B cell (primary cell): Measurements from ENCODE around the gene MAP2K6. TPM values are rescaled to one million over a fixed set of nuclear protein-coding genes. Genes with fewer than 3 reads are reported as not detected.
A peak's percentile ranks its signal among the peaks of the same experiment; 100 is the strongest.

Experiments used
- ATAC-seq: fragments of 200-7000 bp; cut with Tn5 transposase; one replicate; pipeline ENCODE4 v1.10.0; 2021; ENCODE audit warnings: low read depth, mild to moderate bottlenecking, moderate number of reproducible peaks, moderate library complexity
- CTCF ChIA-PET: fragments of 350-600 bp; sonication (Branson Sonifier 250); formaldehyde crosslinking; loops from one replicate; lab custom pipeline; 2021; ENCODE audit warnings: antibody characterized with exemption, inconsistent platforms; lab: Charles Lee
- POLR2A ChIA-PET: fragments of 350-600 bp; sonication (Branson Sonifier 250); formaldehyde crosslinking; loops from one replicate; lab custom pipeline; 2021; ENCODE audit warnings: antibody characterized with exemption; lab: Charles Lee
- DNase-seq: peaks from one replicate; pipeline ENCODE4 v3.0.0; 2013
- H2AFZ ChIP-seq: 2 replicates; pipeline ENCODE4 v1.6.1; 2012; ENCODE audit warnings: mild to moderate bottlenecking, low read depth, low read length; ENCODE audit not compliant: insufficient read depth, poor library complexity, severe bottlenecking
- H3K27ac ChIP-seq, 2 donors: 1 replicate in 1 of 2; 2 replicates in 1 of 2; pipeline ENCODE4 v1.5.1; 2012 to 2013; ENCODE audit warnings: low read length in 2 of 2, mild to moderate bottlenecking in 2 of 2, moderate library complexity in 1 of 2
- H3K27me3 ChIP-seq, 4 experiments: fragments of 200-600 bp in 1 of 4; sonication (generic) in 1 of 4; replicated peaks in 1 of 4; 1 replicate in 2 of 4; 2 replicates in 2 of 4; pipeline versions ENCODE4 v1.6.1 to v1.7.0; 2013 to 2016; ENCODE audit warnings: low read length in 3 of 4, mild to moderate bottlenecking in 2 of 4, mixed read lengths in 1 of 4, moderate library complexity in 1 of 4; ENCODE audit not compliant: insufficient read depth in 4 of 4, control insufficient read depth in 3 of 4; ENCODE audit errors: control extremely low read depth in 1 of 4
- H3K36me3 ChIP-seq, 2 experiments: replicated peaks in 1 of 2; 1 replicate in 1 of 2; 2 replicates in 1 of 2; pipeline versions ENCODE4 v1.6.1 to v1.7.1; 2013; ENCODE audit warnings: low read length in 1 of 2; ENCODE audit not compliant: insufficient read depth in 2 of 2, control insufficient read depth in 1 of 2; ENCODE audit errors: control extremely low read depth in 1 of 2, extremely low read depth in 1 of 2
- H3K4me1 ChIP-seq, 2 donors: fragments of 200-600 bp in 1 of 2; sonication (generic) in 1 of 2; 1 replicate in 1 of 2; 2 replicates in 1 of 2; pipeline versions ENCODE4 v1.5.1 to v1.6.1; 2013 to 2017; ENCODE audit warnings: low read length in 2 of 2; ENCODE audit not compliant: control insufficient read depth in 2 of 2, insufficient read depth in 2 of 2
- H3K4me2 ChIP-seq: replicated peaks from 2 replicates; pipeline ENCODE3; 2012; ENCODE audit warnings: mild to moderate bottlenecking, low read depth, low read length; ENCODE audit not compliant: poor library complexity, severe bottlenecking
- H3K4me3 ChIP-seq, 5 experiments: fragments of 200-600 bp in 1 of 5; sonication (generic) in 1 of 5; 1 replicate in 3 of 5; 2 replicates in 2 of 5; pipeline versions ENCODE4 v1.5.1 to v1.7.0; 2011 to 2016; ENCODE audit warnings: low read length in 4 of 5, mild to moderate bottlenecking in 4 of 5, low read depth in 2 of 5, control low read depth in 1 of 5, moderate library complexity in 1 of 5; ENCODE audit not compliant: insufficient read depth in 1 of 5; ENCODE audit errors: control extremely low read depth in 1 of 5, extremely low read depth in 1 of 5
- H3K79me2 ChIP-seq: fragments of 200-600 bp; sonication (generic); one replicate; pipeline ENCODE4 v1.6.0; 2016; ENCODE audit warnings: low read length; ENCODE audit not compliant: control insufficient read depth, insufficient read depth
- H3K9ac ChIP-seq: fragments of 200-600 bp; sonication (generic); 2 replicates; pipeline ENCODE4 v1.6.1; 2017; ENCODE audit warnings: mild to moderate bottlenecking, low read length, moderate library complexity
- H3K9me3 ChIP-seq, 3 donors: one replicate each; pipeline versions ENCODE4 v1.6.1 to v1.7.1; 2013; ENCODE audit warnings: low read length in 2 of 3; ENCODE audit not compliant: control insufficient read depth in 2 of 3, insufficient read depth in 1 of 3; ENCODE audit errors: control extremely low read depth in 1 of 3
- H4K20me1 ChIP-seq: 2 replicates; pipeline ENCODE4 v1.6.0; 2012; ENCODE audit warnings: mild to moderate bottlenecking, low read length; ENCODE audit not compliant: insufficient read depth, control insufficient read depth, poor library complexity, severe bottlenecking
- H3K27ac Mint-ChIP-seq: one replicate; pipeline ENCODE4 v1.8.0; 2021; ENCODE audit warnings: mixed read lengths
- H3K27me3 Mint-ChIP-seq: one replicate; pipeline ENCODE4 v1.8.0; 2021; ENCODE audit warnings: mixed read lengths
- H3K4me1 Mint-ChIP-seq: one replicate; pipeline ENCODE4 v1.8.0; 2021; ENCODE audit warnings: mixed read lengths
- H3K4me3 Mint-ChIP-seq: one replicate; pipeline ENCODE4 v1.8.0; 2021; ENCODE audit warnings: mixed read lengths
- H3K9me3 Mint-ChIP-seq: one replicate; pipeline ENCODE4 v1.8.0; 2022; ENCODE audit warnings: mixed read lengths; ENCODE audit not compliant: insufficient read depth
- CTCF ChIP-seq: fragments of 200-600 bp; IDR thresholded peaks from one replicate; pipeline ENCODE4 v1.8.0; 2022; ENCODE audit warnings: antibody characterized with exemption, mild to moderate bottlenecking
- EZH2 ChIP-seq: IDR thresholded peaks from 2 replicates; pipeline ENCODE4 v1.6.1; 2012; ENCODE audit warnings: borderline replicate concordance, low read depth, mild to moderate bottlenecking, moderate library complexity, low read length; ENCODE audit not compliant: insufficient read depth, poor library complexity, severe bottlenecking
- WGBS: methylation state at CpG from one replicate; pipeline ENCODE4 v1.1.5; 2013; ENCODE audit warnings: missing lambda C conversion rate; ENCODE audit not compliant: insufficient coverage; 5-methylcytosine and 5-hydroxymethylcytosine counted together
- intact Hi-C: fragments of 100-400 bp; cut with micrococcal nuclease; formaldehyde crosslinking; loops from one replicate; pipeline ENCODE4 v1.10.0; 2022
- polyA plus RNA-seq: library from polyadenylated mRNA; depleted of rRNA; stranded (reverse); fragments of >200 nt; gene quantifications from 2 replicates; pipeline ENCODE4 v1.2.3, GENCODE V29; 2012
- total RNA-seq, 2 donors: library from RNA; stranded (reverse); fragments of 120-200 nt in 1 of 2; gene quantifications; 1 replicate in 1 of 2; 2 replicates in 1 of 2; pipeline versions ENCODE4 v1.2.3 to v1.2.4, GENCODE V29; 2013 to 2022

MAP2K6 gene
- total and polyA plus RNA-seq, 2 donors (not counting 1 experiment from before 2014, with no cell fraction given), result 2.4 to 7.7 TPM

- Mint-ChIP-seq H3K9me3 (no peaks in the 10 kb centered on the region), H3K27me3 (peaks cover 6% of the 10 kb centered on the region), H3K27ac (no peak overlapping the region), H3K4me1 (peaks cover 30% of the 10 kb centered on the region), H3K4me3 (no peak overlapping the region)
- Histone ChIP-seq H3K27me3 (no peaks in the 10 kb centered on the region), H3K27ac (no peak overlapping the region), H3K9ac (no peak overlapping the region), H3K79me2 (no peaks in the 10 kb centered on the region), H4K20me1 (no peaks in the 10 kb centered on the region), H3K4me1 (peaks cover 9 to 12% of the 10 kb centered on the region in 2 donors), H3K4me3 (no peak overlapping the region), H3K4me2 (no peak overlapping the region), H3K36me3 (no peaks in the 10 kb centered on the region), H3K9me3 (no peaks in the 10 kb centered on the region), H2AFZ (no peak overlapping the region)
- WGBS, result 94% methylated on average over 2 of the region's 3 CpGs
- intact Hi-C loops, result no loop called here
- CTCF ChIA-PET, result no interaction called here
- no peak for DNase-seq
- POLR2A ChIA-PET, result interaction anchor here (0.6 kb wide), 1 partner anchor 16 kb away, joined by 3 read pairs; no protein-coding TSS in a partner anchor
- TF ChIP-seq CTCF (no peak), EZH2 (no peak)
- ATAC-seq, result no peak
Measured at GRCh38 chr17:69572747-69573146, 158.2 kb downstream of the MAP2K6 start.

GRCh38 chr17:69573396-69573795 lies 158.9 kb downstream of the MAP2K6 start:
- H3K4me2 ChIP-seq, result no peak overlapping the region
- CTCF ChIA-PET, result no interaction called here

More at GRCh38 chr17:69573396-69573795, 158.9 kb downstream of the MAP2K6 start:
- H3K27ac ChIP-seq, result no peak overlapping the region
- TF ChIP-seq EZH2 (no peak), CTCF (no peak)
- H3K36me3 ChIP-seq, result no peaks in the 10 kb centered on the region
- intact Hi-C loops, result no loop called here
- no peaks in the 10 kb centered on the region for H3K9me3 ChIP-seq
- H2AFZ ChIP-seq, result no peak overlapping the region
- no peak overlapping the region for H3K9ac ChIP-seq
- 80% methylated on average over 1 of the region's 2 CpGs for WGBS
- no peaks in the 10 kb centered on the region for H3K79me2 ChIP-seq
- Mint-ChIP-seq H3K9me3 (no peaks in the 10 kb centered on the region), H3K27me3 (peaks cover 6% of the 10 kb centered on the region), H3K27ac (peak overlapping the region; percentile 3), H3K4me3 (no peak overlapping the region), H3K4me1 (peaks cover 30% of the 10 kb centered on the region)
- DNase-seq, result no peak
- H3K4me3 ChIP-seq, result no peak overlapping the region
- H3K4me1 ChIP-seq, result peaks cover 9 to 12% of the 10 kb centered on the region in 2 donors
- ATAC-seq, result no peak
- H3K27me3 ChIP-seq, result no peaks in the 10 kb centered on the region
- POLR2A ChIA-PET, result no interaction called here
- no peaks in the 10 kb centered on the region for H4K20me1 ChIP-seq
